ENCODE results near the gene MRPL32.

MRPL32 gene

GRCh38 chr7:42886893-42887505 is 45.2 kb upstream of the MRPL32 start:
- Histone ChIP-seq H4K8ac (ENCODE audit: low read length) (no peak overlapping the region), H3K4me2 (ENCODE audit: low read length, poor library complexity, severe bottlenecking) (no peak overlapping the region), H3K36me3 (ENCODE audit: control insufficient read depth in 1 of 2, insufficient read depth in 2 of 2, low read depth in 1 of 2, low read length in 2 of 2) (peaks cover 0 to 3% of the 10 kb centered on the region in 2 experiments), H3K14ac (ENCODE audit: low read length in 2 of 2) (no peak overlapping the region), H3K18ac (ENCODE audit: low read depth in 1 of 2, low read length in 2 of 2) (no peak overlapping the region), H3K9me3 (ENCODE audit: control insufficient read depth, low read length) (no peaks in the 10 kb centered on the region), H3K27me3 (ENCODE audit: control insufficient read depth in 1 of 2, insufficient read depth in 1 of 2, low read length in 2 of 2) (no peaks in the 10 kb centered on the region), H4K91ac (ENCODE audit: low read length) (no peak overlapping the region), H3K4me3 (ENCODE audit: insufficient read depth in 1 of 2, low read depth in 1 of 2, low read length in 2 of 2) (no peak overlapping the region), H3K79me1 (replicated peaks; ENCODE audit: low read length, poor library complexity, severe bottlenecking) (peaks cover 13% of the 10 kb centered on the region), H2BK120ac (ENCODE audit: low read depth, low read length) (no peak overlapping the region), H3K4ac (ENCODE audit: low read depth in 1 of 2, low read length in 2 of 2) (no peak overlapping the region), H2BK15ac (ENCODE audit: low read depth, poor library complexity, severe bottlenecking) (no peak overlapping the region), H2BK12ac (ENCODE audit: low read length in 2 of 2) (no peak overlapping the region), H3K9ac (ENCODE audit: low read length) (no peak overlapping the region), H2BK5ac (ENCODE audit: low read depth, low read length, poor library complexity, severe bottlenecking) (no peak overlapping the region), H3K4me1 (ENCODE audit: control insufficient read depth, insufficient read depth, low read depth, low read length) (peaks cover 24% of the 10 kb centered on the region), H2AK5ac (ENCODE audit: low read length, severe bottlenecking) (no peak overlapping the region), H3K27ac (ENCODE audit: low read length, poor library complexity, severe bottlenecking) (no peak overlapping the region), H3K23ac (ENCODE audit: low read length in 2 of 2) (no peak overlapping the region), H2AFZ (ENCODE audit: low read depth, low read length) (no peak overlapping the region)
- no peak for DNase-seq

DNA sequence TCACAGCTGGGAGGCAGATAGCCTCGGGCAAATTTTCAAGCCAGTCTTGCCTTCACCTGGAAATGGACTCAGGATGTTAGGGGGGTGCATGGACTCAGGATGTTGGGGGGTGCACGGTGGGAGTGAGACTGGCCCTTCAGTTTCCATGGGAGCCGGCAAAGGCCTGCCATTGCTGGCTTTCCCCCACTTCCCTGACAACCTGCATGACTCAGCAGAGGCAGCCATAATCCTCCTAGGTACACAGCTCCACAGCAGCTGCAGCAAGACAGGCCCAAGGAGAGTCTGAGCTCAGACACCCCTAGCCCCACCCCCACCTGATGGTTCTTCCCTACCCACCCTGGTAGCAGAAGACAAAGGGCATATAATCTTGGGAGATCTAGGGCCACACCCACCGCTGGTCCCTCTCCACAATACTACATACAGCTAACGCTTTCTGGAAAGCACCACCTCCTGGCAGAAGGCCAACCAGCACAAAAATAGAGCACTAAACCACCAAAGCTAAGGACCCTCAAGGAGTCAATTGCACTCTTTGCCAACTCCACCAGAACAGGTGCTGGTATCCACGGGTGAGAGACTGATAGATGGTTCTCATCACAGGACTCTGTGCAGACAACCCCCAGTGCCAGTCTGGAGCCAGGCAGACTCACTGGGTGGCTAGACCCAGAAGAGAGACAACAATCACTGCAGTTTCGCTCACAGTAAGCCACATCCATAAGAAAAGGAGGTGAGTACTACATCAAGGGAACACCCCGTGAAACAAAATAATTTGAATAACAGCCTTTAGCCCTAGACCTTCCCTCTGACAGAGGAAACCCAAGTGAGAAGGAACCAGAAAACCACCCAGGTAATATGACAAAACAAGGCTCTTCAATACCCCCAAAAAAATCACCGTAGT is 38.6 kb upstream of the MRPL32 start:
- Histone ChIP-seq H3K18ac (ENCODE audit: low read depth in 1 of 2, low read length in 2 of 2) (no peak overlapping the region), H3K4me2 (ENCODE audit: low read length, poor library complexity, severe bottlenecking) (no peak overlapping the region), H3K27ac (ENCODE audit: low read length, poor library complexity, severe bottlenecking) (no peak overlapping the region), H4K91ac (ENCODE audit: low read length) (no peak overlapping the region), H2BK15ac (ENCODE audit: low read depth, poor library complexity, severe bottlenecking) (no peak overlapping the region), H4K8ac (ENCODE audit: low read length) (no peak overlapping the region), H2AK5ac (ENCODE audit: low read length, severe bottlenecking) (no peak overlapping the region), H2AFZ (ENCODE audit: low read depth, low read length) (no peak overlapping the region), H3K4ac (ENCODE audit: low read depth in 1 of 2, low read length in 2 of 2) (no peak overlapping the region), H3K23ac (ENCODE audit: low read length in 2 of 2) (no peak overlapping the region), H3K4me1 (ENCODE audit: control insufficient read depth, insufficient read depth, low read depth, low read length) (peaks cover 2% of the 10 kb centered on the region), H3K9me3 (ENCODE audit: control insufficient read depth, low read length) (peaks cover 7% of the 10 kb centered on the region), H3K79me1 (replicated peaks; ENCODE audit: low read length, poor library complexity, severe bottlenecking) (peaks cover 20% of the 10 kb centered on the region), H3K9ac (ENCODE audit: low read length) (no peak overlapping the region), H2BK120ac (ENCODE audit: low read depth, low read length) (no peak overlapping the region), H3K27me3 (ENCODE audit: control insufficient read depth in 1 of 2, insufficient read depth in 1 of 2, low read length in 2 of 2) (no peaks in the 10 kb centered on the region), H3K4me3 (ENCODE audit: insufficient read depth in 1 of 2, low read depth in 1 of 2, low read length in 2 of 2) (no peak overlapping the region), H3K36me3 (ENCODE audit: control insufficient read depth in 1 of 2, insufficient read depth in 2 of 2, low read depth in 1 of 2, low read length in 2 of 2) (no peaks in the 10 kb centered on the region), H2BK12ac (ENCODE audit: low read length in 2 of 2) (no peak overlapping the region), H2BK5ac (ENCODE audit: low read depth, low read length, poor library complexity, severe bottlenecking) (no peak overlapping the region), H3K14ac (ENCODE audit: low read length in 2 of 2) (no peak overlapping the region)
- 88% methylated on average over 8 of the region's 9 CpGs for WGBS
- DNase-seq, result no peak

DNA sequence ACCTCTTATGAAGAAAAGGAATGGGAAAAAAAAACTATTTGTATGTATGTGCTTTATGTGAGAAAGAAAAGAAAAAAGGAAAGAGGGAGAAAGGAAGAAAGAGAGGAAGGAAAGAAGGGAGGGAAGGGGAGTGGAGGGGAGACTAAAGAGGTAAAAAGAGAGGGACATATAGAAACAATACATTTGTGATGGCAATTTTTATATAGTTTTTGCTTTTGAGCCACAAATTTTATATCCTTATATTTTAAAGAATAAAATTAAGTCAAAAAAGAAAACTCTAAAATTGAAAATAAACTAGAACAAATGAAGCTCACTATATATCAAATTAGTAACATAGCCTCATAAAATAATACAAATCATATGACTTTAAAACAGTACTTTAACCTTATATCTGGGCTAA is 31.3 kb upstream of the MRPL32 start:
- no peak overlapping the region for H3K4ac ChIP-seq (ENCODE audit: low read depth in 1 of 2, low read length in 2 of 2)
- no peak for DNase-seq
- H3K9ac ChIP-seq (ENCODE audit: low read length), result no peak overlapping the region
- no peak overlapping the region for H3K18ac ChIP-seq (ENCODE audit: low read depth in 1 of 2, low read length in 2 of 2)
- no peak overlapping the region for H2BK15ac ChIP-seq (ENCODE audit: low read depth, poor library complexity, severe bottlenecking)
- H4K8ac ChIP-seq (ENCODE audit: low read length), result no peak overlapping the region
- no peak overlapping the region for H2BK12ac ChIP-seq (ENCODE audit: low read length in 2 of 2)
- H3K9me3 ChIP-seq (ENCODE audit: control insufficient read depth, low read length), result no peaks in the 10 kb centered on the region
- H2AFZ ChIP-seq (ENCODE audit: low read depth, low read length), result no peak overlapping the region
- no peak overlapping the region for H2BK120ac ChIP-seq (ENCODE audit: low read depth, low read length)
- H3K27me3 ChIP-seq (ENCODE audit: control insufficient read depth in 1 of 2, insufficient read depth in 1 of 2, low read length in 2 of 2), result no peaks in the 10 kb centered on the region
- H2AK5ac ChIP-seq (ENCODE audit: low read length, severe bottlenecking), result no peak overlapping the region
- H3K4me2 ChIP-seq (ENCODE audit: low read length, poor library complexity, severe bottlenecking), result no peak overlapping the region
- peaks cover 9% of the 10 kb centered on the region for H3K79me1 ChIP-seq (replicated peaks; ENCODE audit: low read length, poor library complexity, severe bottlenecking)
- no peak overlapping the region for H3K4me3 ChIP-seq (ENCODE audit: insufficient read depth in 1 of 2, low read depth in 1 of 2, low read length in 2 of 2)
- H3K4me1 ChIP-seq (ENCODE audit: control insufficient read depth, insufficient read depth, low read depth, low read length), result no peaks in the 10 kb centered on the region
- H3K23ac ChIP-seq (ENCODE audit: low read length in 2 of 2), result no peak overlapping the region
- H3K36me3 ChIP-seq (ENCODE audit: control insufficient read depth in 1 of 2, insufficient read depth in 2 of 2, low read depth in 1 of 2, low read length in 2 of 2), result no peaks in the 10 kb centered on the region
- H4K91ac ChIP-seq (ENCODE audit: low read length), result no peak overlapping the region
- no peak overlapping the region for H3K27ac ChIP-seq (ENCODE audit: low read length, poor library complexity, severe bottlenecking)
- no peak overlapping the region for H3K14ac ChIP-seq (ENCODE audit: low read length in 2 of 2)
- no peak overlapping the region for H2BK5ac ChIP-seq (ENCODE audit: low read depth, low read length, poor library complexity, severe bottlenecking)

DNA sequence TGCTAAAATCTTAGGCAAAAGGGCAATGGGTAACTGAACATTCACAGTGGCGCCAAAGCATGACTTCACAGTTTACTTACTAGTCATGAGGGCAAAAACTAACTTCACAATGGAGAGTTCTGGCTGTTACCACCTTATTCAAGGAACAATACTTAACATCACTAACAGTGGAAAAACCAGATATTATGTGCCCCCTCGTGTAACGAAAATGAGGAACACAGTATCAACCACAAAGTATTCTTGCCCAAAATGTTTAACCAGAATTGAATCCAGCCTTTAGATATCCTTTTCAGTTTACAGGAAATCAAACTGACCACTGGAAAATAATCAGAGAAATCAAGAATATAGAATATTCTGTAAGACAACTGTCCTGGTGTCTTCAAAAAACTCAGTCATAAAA is 29.8 kb upstream of the MRPL32 start:
- H3K14ac ChIP-seq (ENCODE audit: low read length in 2 of 2), result no peak overlapping the region
- H4K8ac ChIP-seq (ENCODE audit: low read length), result no peak overlapping the region
- H3K9ac ChIP-seq (ENCODE audit: low read length), result no peak overlapping the region
- H3K4ac ChIP-seq (ENCODE audit: low read depth in 1 of 2, low read length in 2 of 2), result no peak overlapping the region
- H3K27ac ChIP-seq (ENCODE audit: low read length, poor library complexity, severe bottlenecking), result no peak overlapping the region
- no peak overlapping the region for H3K23ac ChIP-seq (ENCODE audit: low read length in 2 of 2)
- no peak overlapping the region for H3K4me3 ChIP-seq (ENCODE audit: insufficient read depth in 1 of 2, low read depth in 1 of 2, low read length in 2 of 2)
- no peaks in the 10 kb centered on the region for H3K27me3 ChIP-seq (ENCODE audit: control insufficient read depth in 1 of 2, insufficient read depth in 1 of 2, low read length in 2 of 2)
- no peak overlapping the region for H4K91ac ChIP-seq (ENCODE audit: low read length)
- no peak overlapping the region for H2BK12ac ChIP-seq (ENCODE audit: low read length in 2 of 2)
- no peak overlapping the region for H3K18ac ChIP-seq (ENCODE audit: low read depth in 1 of 2, low read length in 2 of 2)
- DNase-seq, result no peak
- no peak overlapping the region for H2AK5ac ChIP-seq (ENCODE audit: low read length, severe bottlenecking)
- no peak overlapping the region for H2AFZ ChIP-seq (ENCODE audit: low read depth, low read length)
- no peaks in the 10 kb centered on the region for H3K36me3 ChIP-seq (ENCODE audit: control insufficient read depth in 1 of 2, insufficient read depth in 2 of 2, low read depth in 1 of 2, low read length in 2 of 2)
- H3K79me1 ChIP-seq (replicated peaks; ENCODE audit: low read length, poor library complexity, severe bottlenecking), result peaks cover 9% of the 10 kb centered on the region
- no peak overlapping the region for H2BK15ac ChIP-seq (ENCODE audit: low read depth, poor library complexity, severe bottlenecking)
- H3K4me1 ChIP-seq (ENCODE audit: control insufficient read depth, insufficient read depth, low read depth, low read length), result peaks cover 3% of the 10 kb centered on the region
- no peak overlapping the region for H3K4me2 ChIP-seq (ENCODE audit: low read length, poor library complexity, severe bottlenecking)
- no peak overlapping the region for H2BK120ac ChIP-seq (ENCODE audit: low read depth, low read length)
- no peak overlapping the region for H2BK5ac ChIP-seq (ENCODE audit: low read depth, low read length, poor library complexity, severe bottlenecking)
- no peaks in the 10 kb centered on the region for H3K9me3 ChIP-seq (ENCODE audit: control insufficient read depth, low read length)
- WGBS, result 63% methylated on average over 3 of the region's 3 CpGs

Data from mesenchymal stem cell (in vitro differentiated cells and primary cell).